ENCODE data around the gene EPHB2.

DNA sequence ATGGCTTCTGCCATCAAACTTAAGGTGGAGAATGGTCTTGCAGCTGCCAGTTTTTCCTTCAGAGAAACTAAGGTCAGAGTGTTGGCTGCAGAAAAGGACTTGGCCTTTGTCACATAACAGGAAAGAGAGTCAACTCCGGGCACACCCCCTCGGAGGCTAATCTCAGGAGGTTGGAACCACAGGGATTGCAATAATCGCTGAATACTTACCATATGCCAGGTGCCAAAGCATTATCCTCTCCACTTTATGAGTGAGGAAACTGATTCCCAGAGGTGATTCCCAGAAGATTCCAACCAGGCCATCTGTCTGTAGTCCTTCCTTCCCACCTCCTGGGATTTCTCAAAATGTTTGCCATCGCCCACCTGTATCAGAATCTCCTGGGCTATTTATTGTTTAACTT lies 208.0 kb downstream of the EPHB2 start:
- TF ChIP-seq CTCF (IDR thresholded peaks at IDR 0.05) (no peak), POLR2A (IDR thresholded peaks at IDR 0.05) (no peak)
